HepG2 (cell line): ENCODE results near the gene TULP4. TPM values are rescaled to one million over a fixed set of nuclear protein-coding genes. Genes with fewer than 3 reads are reported as not detected.
"Not testable (repeated sequence)": the region's sequence is repeated elsewhere in the genome, so short reads cannot be mapped to it uniquely, and the experiment has no call there.

Experiments
- ADNP ChIP-seq: sonication (generic); formaldehyde crosslinking; IDR thresholded peaks from 2 replicates; pipeline ENCODE4 v1.4.0; 2020; ENCODE audit warnings: missing genetic modification reagents
- ARID5B ChIP-seq: IDR thresholded peaks from 2 replicates; pipeline ENCODE4 v1.4.0; 2020; ENCODE audit warnings: mild to moderate bottlenecking, missing genetic modification reagents
- BCL6 ChIP-seq: IDR thresholded peaks from 2 replicates; pipeline ENCODE4 v1.6.1; 2016; ENCODE audit warnings: missing genetic modification reagents, missing compliant biosample characterization
- FOSL2 ChIP-seq: sonication (generic); formaldehyde crosslinking; IDR thresholded peaks from 2 replicates; pipeline ENCODE4 v1.4.0; 2020; ENCODE audit warnings: missing genetic modification reagents
- FOXA1 ChIP-seq, 2 experiments: fragments of 450-650 bp in 1 of 2; sonication (generic) in 1 of 2; formaldehyde crosslinking in 1 of 2; IDR thresholded peaks; 2 replicates each; pipeline versions ENCODE4 v1.4.0 to v1.6.1; 2016 to 2020; ENCODE audit warnings: missing genetic modification reagents in 1 of 2
- FOXP4 ChIP-seq: sonication (generic); formaldehyde crosslinking; IDR thresholded peaks from 2 replicates; pipeline ENCODE4 v1.4.0; 2020; ENCODE audit warnings: missing genetic modification reagents
- GMEB1 ChIP-seq: sonication (generic); formaldehyde crosslinking; IDR thresholded peaks from 2 replicates; pipeline ENCODE4 v1.5.1; 2020; ENCODE audit warnings: missing genetic modification reagents, mild to moderate bottlenecking, borderline replicate concordance
- KLF16 ChIP-seq, 2 experiments: sonication (generic) in 1 of 2; formaldehyde crosslinking in 1 of 2; IDR thresholded peaks; 2 replicates each; pipeline versions ENCODE4 v1.6.1 to v1.8.0; 2016 to 2023; ENCODE audit warnings: missing genetic modification reagents in 2 of 2, missing compliant biosample characterization in 1 of 2
- RXRB ChIP-seq: IDR thresholded peaks from 2 replicates; pipeline ENCODE4 v1.6.1; 2016; ENCODE audit warnings: borderline replicate concordance, missing genetic modification reagents, missing compliant biosample characterization
- SAP130 ChIP-seq: IDR thresholded peaks from 2 replicates; pipeline ENCODE4 v1.6.1; 2016; ENCODE audit warnings: low read depth
- SOX13 ChIP-seq, 3 experiments: fragments of 450-650 bp in 1 of 3; sonication (generic) in 1 of 3; formaldehyde crosslinking in 1 of 3; IDR thresholded peaks in 2 of 3; conservative IDR thresholded peaks in 1 of 3; 2 replicates each; pipeline versions ENCODE4 v1.5.0 to v1.6.1; 2016 to 2020; ENCODE audit warnings: antibody characterized with exemption in 1 of 3, mild to moderate bottlenecking in 1 of 3, missing compliant biosample characterization in 1 of 3, missing genetic modification reagents in 1 of 3, moderate library complexity in 1 of 3
- SOX5 ChIP-seq: IDR thresholded peaks from 2 replicates; pipeline ENCODE4 v1.6.1; 2016; ENCODE audit warnings: borderline replicate concordance
- ZBTB3 ChIP-seq: sonication (generic); formaldehyde crosslinking; IDR thresholded peaks from 2 replicates; pipeline ENCODE4 v1.4.0; 2020; ENCODE audit warnings: low read depth, mild to moderate bottlenecking, moderate library complexity, missing genetic modification reagents, borderline replicate concordance
- ZFY ChIP-seq: sonication (generic); formaldehyde crosslinking; IDR thresholded peaks from 2 replicates; pipeline ENCODE4 v1.4.0; 2020; ENCODE audit warnings: missing genetic modification reagents
- ZNF12 ChIP-seq: sonication (generic); formaldehyde crosslinking; IDR thresholded peaks from 2 replicates; pipeline ENCODE4 v1.5.0; 2020; ENCODE audit warnings: missing genetic modification reagents
- ZNF280D ChIP-seq: sonication (generic); formaldehyde crosslinking; IDR thresholded peaks from 2 replicates; pipeline ENCODE4 v1.5.1; 2020; ENCODE audit warnings: mild to moderate bottlenecking, missing genetic modification reagents
- ZNF331 ChIP-seq: sonication (generic); formaldehyde crosslinking; IDR thresholded peaks from 2 replicates; pipeline ENCODE4 v1.4.0; 2020; ENCODE audit warnings: missing genetic modification reagents
- ZNF501 ChIP-seq: sonication (generic); formaldehyde crosslinking; IDR thresholded peaks from 2 replicates; pipeline ENCODE4 v1.5.1; 2020; ENCODE audit warnings: mild to moderate bottlenecking, moderate library complexity, missing genetic modification reagents
- polyA plus RNA-seq, 8 experiments: library from polyadenylated mRNA; depleted of rRNA in 3 of 8; stranded (reverse) in 7 of 8; unstranded in 1 of 8; fragments of >200 nt; fragmentation: Illumina TruSeq in 4 of 8; extraction: Trizol in 4 of 8; gene quantifications; 2 replicates each; pipeline versions ENCODE4 v1.2.1 to v1.2.3, GENCODE V29; 2011 to 2016; ENCODE audit warnings: low read depth in 4 of 8, missing spikeins in 1 of 8, mixed read lengths in 1 of 8; ENCODE audit not compliant: insufficient read depth in 1 of 8
- total RNA-seq, 5 experiments: library from RNA; depleted of rRNA; stranded (reverse); fragments of >200 nt; fragmentation: Illumina TruSeq; extraction: Trizol; gene quantifications; 2 replicates each; pipeline ENCODE4 v1.2.3, GENCODE V29; 2016; ENCODE audit warnings: low read depth in 1 of 5

TULP4 gene
- total and polyA plus RNA-seq, 2 of the 13 experiments (the other 11 are each of a cell fraction or from before 2014, with no cell fraction given), result 21.1 to 122 TPM

GRCh38 chr6:158557110-158557509 is 244.8 kb downstream of the TULP4 start (continued):
- 0 out of 2 replicates have a peak, but pooled peaks have one; percentile 3 for TF ChIP-seq ZBTB3 (CRISPR knock-in tag)
- TF ChIP-seq GMEB1 (CRISPR knock-in tag), result 0 out of 2 replicates have a peak, but pooled peaks have one; percentile 3
- 0 out of 2 replicates have a peak, but pooled peaks have one; percentile 8 for TF ChIP-seq ZNF501 (CRISPR knock-in tag)
- peak; percentile 78; the same call in 1 of the 2 replicates for TF ChIP-seq ZNF280D
- peak; percentile 57; the same call in 1 of the 2 replicates for TF ChIP-seq FOSL2 (CRISPR knock-in tag)
- peak; percentile 19; the same call in 1 of the 2 replicates for TF ChIP-seq ZFY (CRISPR knock-in tag)
- TF ChIP-seq FOXA1 (IDR thresholded peaks at IDR 0.05), result not testable (repeated sequence)
- TF ChIP-seq FOXA1 (CRISPR knock-in tag; IDR thresholded peaks at IDR 0.05), result 0 out of 2 replicates have a peak, but pooled peaks have one; percentile 17
- TF ChIP-seq ZNF12, result 0 out of 2 replicates have a peak, but pooled peaks have one; percentile 17
- peak; percentile 77; the same call in 1 of the 2 replicates for TF ChIP-seq SOX5 (CRISPR knock-in tag)
- TF ChIP-seq SOX13 (IDR thresholded peaks at IDR 0.05), result peak; percentile 24; the same call in 1 of the 2 replicates
- peak in 1 of 2 experiments; percentile 64; a peak in 2 of 4 replicates for TF ChIP-seq SOX13 (CRISPR knock-in tag; conservative IDR thresholded peaks at IDR 0.05 in 1 of 2, IDR thresholded peaks at IDR 0.05 in 1 of 2)
- 0 out of 4 replicates have a peak, but pooled peaks of 1 of the 2 experiments have one; percentile 48 for TF ChIP-seq KLF16 (CRISPR knock-in tag; IDR thresholded peaks at IDR 0.05)
- peak; percentile 65 for TF ChIP-seq SAP130 (CRISPR knock-in tag)
- peak; percentile 60 for TF ChIP-seq FOXP4 (CRISPR knock-in tag)
- peak; percentile 72 for TF ChIP-seq ADNP (CRISPR knock-in tag)
- TF ChIP-seq BCL6, result 0 out of 2 replicates have a peak, but pooled peaks have one; percentile 26
- TF ChIP-seq ARID5B (CRISPR knock-in tag), result peak; percentile 69
- peak; percentile 52; the same call in 1 of the 2 replicates for TF ChIP-seq RXRB (CRISPR knock-in tag)
- TF ChIP-seq ZNF331 (CRISPR knock-in tag), result peak; percentile 62; the same call in 1 of the 2 replicates
